ENCODE data around the gene SAMM50. TPM values are rescaled to one million over a fixed set of nuclear protein-coding genes. Genes with fewer than 3 reads are reported as not detected.

Gene SAMM50
- total RNA-seq, 1 experiment from 2014 or later, result 94.8 TPM

DNA sequence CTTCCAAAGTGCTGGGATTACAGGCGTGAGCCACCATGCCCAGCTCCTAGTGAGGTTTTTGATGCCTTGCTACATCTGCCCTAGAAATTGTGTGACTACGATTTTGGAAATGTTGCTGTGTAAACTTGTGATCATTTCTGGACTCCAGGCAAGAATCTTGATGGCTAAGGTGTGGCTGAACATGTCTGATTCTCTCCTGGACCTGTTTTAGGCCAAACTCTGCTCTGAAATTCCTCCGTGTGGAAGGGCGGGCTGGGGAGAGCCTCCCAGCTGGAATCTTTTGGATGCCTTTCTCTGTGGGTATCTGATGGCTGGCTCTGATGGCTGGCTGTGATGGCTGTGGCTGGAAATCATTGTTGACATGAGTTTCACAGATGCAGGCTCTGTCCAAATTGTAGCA, 23.5 kb upstream of the SAMM50 start:
- DNase-seq (ENCODE audit: low read depth, low spot score), result no peak
- in situ Hi-C loops (cut with HindIII; ENCODE audit: low pct_unique_long_range_greater_than_20kb, low sequenced_read_pairs), result no loop called here

DNA sequence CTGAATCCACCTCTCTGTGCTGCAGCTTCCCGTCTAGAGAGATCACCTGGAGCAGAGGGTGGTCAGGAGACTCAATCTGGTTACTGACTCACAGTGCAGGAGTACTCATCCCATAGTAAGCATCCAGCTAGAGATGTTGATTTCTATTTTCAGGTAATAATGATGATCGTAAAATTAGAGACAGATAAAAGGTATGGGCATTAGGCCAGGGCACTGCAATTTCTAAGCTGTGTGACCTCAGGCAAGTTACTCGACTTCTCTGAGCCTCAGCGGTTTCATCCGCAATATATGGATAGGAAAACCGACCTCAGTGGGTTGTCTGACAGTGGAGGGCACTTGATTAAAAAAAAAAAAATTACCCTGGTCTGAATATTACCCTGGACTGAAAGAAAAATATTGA, 13.8 kb upstream of the SAMM50 start:
- no peak for DNase-seq (ENCODE audit: low read depth, low spot score)
- in situ Hi-C loops (cut with HindIII; ENCODE audit: low pct_unique_long_range_greater_than_20kb, low sequenced_read_pairs), result no loop called here

GRCh38 chr22:43944670-43945430, 10.4 kb upstream of the SAMM50 start:
- in situ Hi-C loops (cut with HindIII; ENCODE audit: low pct_unique_long_range_greater_than_20kb, low sequenced_read_pairs), result no loop called here
- no peak for DNase-seq (ENCODE audit: low read depth, low spot score)

GRCh38 chr22:43945632-43946383, 9.4 kb upstream of the SAMM50 start:
- in situ Hi-C loops (cut with HindIII; ENCODE audit: low pct_unique_long_range_greater_than_20kb, low sequenced_read_pairs), result no loop called here

GRCh38 chr22:43946384-43946667, 8.9 kb upstream of the SAMM50 start:
- in situ Hi-C loops (cut with HindIII; ENCODE audit: low pct_unique_long_range_greater_than_20kb, low sequenced_read_pairs), result no loop called here
- peak; percentile 39 for DNase-seq (ENCODE audit: low read depth, low spot score)

More at GRCh38 chr22:43945632-43946383, 9.4 kb upstream of the SAMM50 start:
- peak; percentile 87 for DNase-seq (ENCODE audit: low read depth, low spot score)

- in situ Hi-C loops (cut with HindIII; ENCODE audit: low pct_unique_long_range_greater_than_20kb, low sequenced_read_pairs), result no loop called here
These were observed 6.3 kb upstream of the SAMM50 start for GRCh38 chr22:43948836-43949406.

DNA sequence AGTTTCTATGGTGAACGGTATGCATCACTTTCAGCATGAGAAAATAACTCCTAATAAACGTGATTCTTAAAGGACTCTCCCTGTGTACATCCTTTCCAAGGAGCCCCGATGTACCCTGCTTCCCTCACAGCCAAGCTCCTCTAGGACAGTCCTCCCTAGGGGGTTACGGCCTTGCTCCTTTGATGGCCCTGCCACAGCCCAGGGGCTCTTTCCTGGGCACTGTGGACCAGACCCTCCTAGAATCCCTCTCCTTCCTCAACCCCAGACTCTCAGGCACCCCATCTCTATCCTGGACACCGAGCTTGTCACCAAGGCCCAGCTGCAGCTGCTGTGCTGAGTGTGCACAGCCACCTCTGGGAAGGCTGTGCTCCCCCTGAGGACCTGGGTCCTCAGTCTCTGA, 3.9 kb upstream of the SAMM50 start:
- DNase-seq (ENCODE audit: low read depth, low spot score), result no peak
- in situ Hi-C loops (cut with HindIII; ENCODE audit: low pct_unique_long_range_greater_than_20kb, low sequenced_read_pairs), result no loop called here

More at GRCh38 chr22:43948836-43949406, 6.3 kb upstream of the SAMM50 start:
- no peak for DNase-seq (ENCODE audit: low read depth, low spot score)

DNA sequence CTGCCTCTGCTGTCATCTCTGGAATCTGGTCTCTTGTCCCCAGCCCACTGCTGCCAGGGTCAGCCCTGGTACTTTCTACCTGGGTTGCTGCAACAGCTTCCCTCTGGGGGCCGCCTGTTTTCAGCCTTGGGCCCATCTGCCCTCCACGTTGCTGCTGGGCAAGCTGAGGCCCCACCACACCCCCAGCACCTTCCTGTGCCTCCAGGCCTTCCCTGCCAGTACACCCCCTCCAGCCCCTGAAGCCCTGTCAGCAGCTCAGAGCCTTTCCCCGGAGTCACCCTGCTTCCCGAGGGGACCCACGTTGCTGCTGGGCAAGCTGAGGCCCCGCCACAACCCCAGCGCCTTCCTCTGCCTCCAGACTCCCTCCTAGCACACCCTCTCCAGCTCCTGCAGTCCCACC, 3.3 kb upstream of the SAMM50 start:
- in situ Hi-C loops (cut with HindIII; ENCODE audit: low pct_unique_long_range_greater_than_20kb, low sequenced_read_pairs), result no loop called here
- no peak for DNase-seq (ENCODE audit: low read depth, low spot score)

- in situ Hi-C loops (cut with HindIII; ENCODE audit: low pct_unique_long_range_greater_than_20kb, low sequenced_read_pairs), result no loop called here
- peak; percentile 63 for DNase-seq (ENCODE audit: low read depth, low spot score)
These were observed 1.1 kb upstream of the SAMM50 start for GRCh38 chr22:43953988-43954785.

DNA sequence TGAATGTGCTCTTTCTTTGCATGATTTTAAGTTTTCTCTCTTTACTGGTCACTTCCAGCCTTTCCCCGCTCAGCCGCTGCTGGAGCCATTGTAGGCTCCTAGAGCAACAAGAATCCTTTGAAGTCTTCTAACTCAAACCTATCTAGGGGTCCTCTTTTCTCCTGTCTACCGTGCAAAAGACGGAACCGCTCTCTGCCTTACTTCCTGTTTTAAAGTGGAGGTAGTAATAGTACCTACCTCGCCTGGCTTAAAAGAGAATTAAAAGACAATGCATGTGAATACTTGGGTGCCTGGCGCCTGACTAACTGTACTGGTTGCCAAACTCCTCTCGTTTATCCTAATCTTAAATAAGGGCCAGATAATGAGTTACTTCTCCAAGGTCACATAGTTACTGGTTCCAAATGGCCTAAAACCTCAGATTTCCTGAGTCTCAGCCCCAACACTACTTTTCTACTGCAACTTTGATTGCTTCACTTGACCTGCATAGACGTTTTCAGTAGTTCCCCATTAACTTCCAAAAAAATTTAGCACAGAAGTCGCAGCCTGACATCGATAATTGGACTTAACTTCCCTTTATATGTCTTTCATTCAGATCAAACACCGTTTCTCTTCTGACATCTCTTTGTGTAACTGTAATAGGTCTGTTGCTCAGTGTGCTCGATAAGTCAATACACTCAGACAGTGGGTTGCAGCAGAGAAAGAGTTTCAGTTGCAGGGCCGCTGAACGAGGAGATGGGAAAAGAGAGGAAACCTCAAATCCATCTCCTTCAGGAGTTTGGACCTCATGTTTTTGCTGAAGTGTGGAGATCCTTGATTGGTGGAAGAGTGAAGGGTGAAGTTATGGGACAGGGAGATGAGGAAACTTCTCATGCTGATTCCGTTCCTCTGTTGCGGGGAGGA, 891 bp downstream of the SAMM50 start:
- DNase-seq (ENCODE audit: low read depth, low spot score), result no peak
- in situ Hi-C loops (cut with HindIII; ENCODE audit: low pct_unique_long_range_greater_than_20kb, low sequenced_read_pairs), result no loop called here

GRCh38 chr22:43956805-43957463, 1.7 kb downstream of the SAMM50 start:
- DNase-seq (ENCODE audit: low read depth, low spot score), result no peak
- in situ Hi-C loops (cut with HindIII; ENCODE audit: low pct_unique_long_range_greater_than_20kb, low sequenced_read_pairs), result no loop called here

GRCh38 chr22:43957871-43958270, 2.6 kb downstream of the SAMM50 start:
- no peak for DNase-seq (ENCODE audit: low read depth, low spot score)
- in situ Hi-C loops (cut with HindIII; ENCODE audit: low pct_unique_long_range_greater_than_20kb, low sequenced_read_pairs), result no loop called here

GRCh38 chr22:43964314-43964857, 9.1 kb downstream of the SAMM50 start:
- in situ Hi-C loops (cut with HindIII; ENCODE audit: low pct_unique_long_range_greater_than_20kb, low sequenced_read_pairs), result no loop called here
- DNase-seq (ENCODE audit: low read depth, low spot score), result no peak

- in situ Hi-C loops (cut with HindIII; ENCODE audit: low pct_unique_long_range_greater_than_20kb, low sequenced_read_pairs), result no loop called here
- DNase-seq (ENCODE audit: low read depth, low spot score), result no peak
These were observed 11.8 kb downstream of the SAMM50 start for GRCh38 chr22:43967069-43967468.

DNA sequence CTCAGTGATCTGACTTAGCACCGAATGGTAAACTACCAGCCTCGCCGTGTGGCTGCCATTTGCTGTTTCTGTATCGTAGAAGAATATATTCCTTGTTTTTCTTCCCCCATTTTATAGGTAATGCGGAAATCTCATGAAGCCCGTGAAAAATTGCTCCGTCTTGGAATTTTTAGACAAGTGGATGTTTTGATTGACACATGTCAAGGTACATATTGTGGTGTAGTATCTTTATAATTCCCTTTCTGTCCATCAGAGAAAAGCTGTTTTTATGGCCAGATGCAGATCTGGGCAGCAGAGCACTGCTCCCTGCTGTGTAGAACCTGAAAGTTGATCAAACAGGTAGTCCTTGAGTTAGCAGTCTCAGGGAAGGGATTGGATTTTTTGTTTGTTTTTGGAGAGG, 13.4 kb downstream of the SAMM50 start:
- in situ Hi-C loops (cut with HindIII; ENCODE audit: low pct_unique_long_range_greater_than_20kb, low sequenced_read_pairs), result no loop called here
- DNase-seq (ENCODE audit: low read depth, low spot score), result no peak

DNA sequence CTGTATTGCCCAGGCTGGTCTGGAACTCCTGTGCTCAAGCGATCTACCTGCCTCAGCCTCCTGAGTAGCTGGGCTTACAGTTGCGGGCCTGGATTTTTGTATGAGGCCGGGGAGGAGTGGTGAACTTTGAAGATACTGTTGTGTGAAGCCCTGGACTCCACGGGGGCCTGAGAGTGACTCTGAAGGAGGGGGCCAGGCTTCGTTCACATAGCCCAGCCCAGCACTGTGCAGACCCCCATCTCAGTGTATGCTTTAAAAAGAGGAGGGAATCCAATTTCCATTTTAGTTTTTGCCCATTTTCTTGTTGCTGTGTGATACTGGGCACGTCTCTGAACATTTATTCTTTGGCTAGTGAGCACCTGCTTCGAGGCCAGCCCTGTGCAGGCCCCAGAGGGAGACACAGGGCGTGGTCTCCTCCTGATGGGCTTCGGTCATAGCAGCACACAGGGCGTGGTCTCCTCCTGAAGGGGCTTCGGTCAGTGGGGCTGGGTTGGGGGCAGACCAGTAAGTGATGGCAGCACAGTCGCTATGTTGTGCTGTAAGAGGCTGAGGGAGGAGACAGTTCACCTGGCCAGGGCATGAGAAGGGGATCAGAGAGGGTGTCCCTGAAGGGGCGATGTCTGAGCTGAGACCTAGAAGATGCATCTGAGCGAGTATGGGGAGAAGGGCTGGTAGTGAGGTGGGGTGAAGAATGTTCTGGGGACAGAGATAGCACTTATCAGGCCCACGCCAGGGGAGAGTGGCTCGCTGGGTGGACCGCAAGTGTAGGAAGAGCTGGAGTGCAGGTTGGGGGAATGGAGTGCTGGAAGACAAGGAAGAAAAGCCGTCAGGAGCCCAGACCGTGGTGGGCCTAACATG, 14.0 kb downstream of the SAMM50 start:
- in situ Hi-C loops (cut with HindIII; ENCODE audit: low pct_unique_long_range_greater_than_20kb, low sequenced_read_pairs), result no loop called here
- no peak for DNase-seq (ENCODE audit: low read depth, low spot score)
